MM.1S (cell line): Measurements from ENCODE around the gene NCS1.

Experiments used
- DNase-seq: peaks from one replicate; pipeline ENCODE4 v3.0.0-alpha.2; 2015
- H2AFZ ChIP-seq: fragments of 300-600 bp; sonication (generic); 2 replicates; pipeline ENCODE4 v1.6.0; 2016; ENCODE audit warnings: antibody characterized with exemption, low read length
- H3F3A ChIP-seq: fragments of 300-600 bp; sonication (generic); 2 replicates; pipeline ENCODE4 v1.6.1; 2016; ENCODE audit warnings: mild to moderate bottlenecking, antibody characterized with exemption, low read length, moderate library complexity, mixed read lengths; ENCODE audit not compliant: insufficient read depth
- H3K27ac ChIP-seq: fragments of 300-600 bp; sonication (generic); 2 replicates; pipeline ENCODE4 v1.5.1; 2016; ENCODE audit warnings: mild to moderate bottlenecking, low read length
- H3K27me3 ChIP-seq: fragments of 300-600 bp; sonication (generic); replicated peaks from 2 replicates; pipeline ENCODE4 v1.6.0; 2016; ENCODE audit warnings: low read length; ENCODE audit not compliant: insufficient read depth
- H3K36me3 ChIP-seq: fragments of 300-600 bp; sonication (generic); replicated peaks from 2 replicates; pipeline ENCODE4 v1.6.1; 2016; ENCODE audit warnings: mild to moderate bottlenecking, low read length, mixed read lengths; ENCODE audit not compliant: insufficient read depth
- H3K4me1 ChIP-seq: fragments of 300-600 bp; sonication (generic); 2 replicates; pipeline ENCODE4 v1.6.1; 2016; ENCODE audit warnings: low read length, mixed read lengths
- H3K4me2 ChIP-seq: fragments of 300-600 bp; sonication (generic); 2 replicates; pipeline ENCODE4 v1.6.0; 2016; ENCODE audit warnings: low read depth, low read length
- H3K4me3 ChIP-seq: fragments of 300-600 bp; sonication (generic); 2 replicates; pipeline ENCODE4 v1.5.1; 2016; ENCODE audit warnings: low read length, mixed read lengths
- H3K79me2 ChIP-seq: fragments of 300-600 bp; sonication (generic); 2 replicates; pipeline ENCODE4 v1.6.1; 2016; ENCODE audit warnings: mixed run types, low read length, mixed read lengths
- H3K9ac ChIP-seq: fragments of 300-600 bp; sonication (generic); 2 replicates; pipeline ENCODE4 v1.6.1; 2016; ENCODE audit warnings: low read length, mixed read lengths
- H3K9me2 ChIP-seq: fragments of 300-600 bp; sonication (generic); replicated peaks from 2 replicates; pipeline ENCODE4 v1.6.1; 2016; ENCODE audit warnings: mild to moderate bottlenecking, low read length, mixed read lengths; ENCODE audit not compliant: insufficient read depth
- H3K9me3 ChIP-seq: fragments of 300-600 bp; sonication (generic); replicated peaks from 2 replicates; pipeline ENCODE4 v1.6.1; 2016; ENCODE audit warnings: mild to moderate bottlenecking, low read length, mixed read lengths; ENCODE audit not compliant: insufficient read depth
- H4K20me1 ChIP-seq: fragments of 300-600 bp; sonication (generic); 2 replicates; pipeline ENCODE4 v1.6.1; 2016; ENCODE audit warnings: mild to moderate bottlenecking, low read length, moderate library complexity, mixed read lengths; ENCODE audit not compliant: insufficient read depth
- EZH2 ChIP-seq: fragments of 300-600 bp; sonication (generic); optimal IDR thresholded peaks from 2 replicates; pipeline ENCODE3; 2017; ENCODE audit warnings: low read depth, mild to moderate bottlenecking, antibody characterized with exemption, low read length, mixed read lengths
- EZH2phosphoT487 ChIP-seq: fragments of 300-600 bp; sonication (generic); IDR thresholded peaks from 2 replicates; pipeline ENCODE4 v1.6.1; 2018; ENCODE audit warnings: antibody characterized with exemption, low read length
- TF ChIP-seq, protein P1 (sequence below): fragments of 300-600 bp; sonication (generic); IDR thresholded peaks from 2 replicates; pipeline ENCODE4 v1.5.1; 2016; ENCODE audit warnings: antibody characterized with exemption, low read length, mixed read lengths

The NCS1 gene

DNA sequence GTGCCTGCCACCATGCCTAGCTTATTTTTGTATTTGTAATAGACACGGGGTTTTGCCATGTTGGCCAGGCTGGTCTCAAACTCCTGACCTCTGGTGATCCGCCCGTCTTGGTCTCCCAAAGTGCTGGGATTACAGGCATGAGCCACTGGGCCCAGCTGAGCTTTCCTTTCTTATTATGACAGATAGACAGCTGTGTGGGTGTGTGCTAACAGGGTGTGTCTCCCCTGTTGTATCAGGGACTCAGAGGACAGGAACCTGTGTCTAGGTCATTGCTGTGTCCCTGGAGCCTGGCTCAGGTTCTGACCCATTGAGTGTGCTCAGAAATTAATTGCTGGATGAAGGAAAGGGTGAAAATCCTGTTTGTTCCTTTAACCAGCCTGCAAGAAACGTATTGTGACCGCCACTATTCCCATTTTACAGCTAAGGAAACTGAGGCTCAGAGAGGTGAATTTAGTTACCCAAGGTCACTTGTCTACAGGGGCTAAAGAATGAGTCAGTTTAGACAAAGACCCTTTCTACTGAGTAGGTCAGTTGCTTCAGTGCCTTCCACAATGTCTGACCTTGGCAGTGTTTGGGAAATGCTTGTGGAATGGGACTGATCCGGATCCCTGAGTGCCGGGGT is 16.8 kb downstream of the NCS1 start:
- Histone ChIP-seq H3K27ac (no peak overlapping the region), H3K79me2 (no peaks in the 10 kb centered on the region), H3K27me3 (peaks cover 93% of the 10 kb centered on the region), H3K4me1 (no peaks in the 10 kb centered on the region), H2AFZ (no peak overlapping the region), H3F3A (no peaks in the 10 kb centered on the region), H3K9ac (no peak overlapping the region), H3K36me3 (no peaks in the 10 kb centered on the region), H3K9me3 (no peaks in the 10 kb centered on the region), H3K4me2 (no peak overlapping the region), H3K9me2 (no peaks in the 10 kb centered on the region), H3K4me3 (no peak overlapping the region), H4K20me1 (no peaks in the 10 kb centered on the region)
- no peak for DNase-seq
- TF ChIP-seq EZH2: no peak
- no peak for TF ChIP-seq EZH2phosphoT487
- TF ChIP-seq, protein P1, sequence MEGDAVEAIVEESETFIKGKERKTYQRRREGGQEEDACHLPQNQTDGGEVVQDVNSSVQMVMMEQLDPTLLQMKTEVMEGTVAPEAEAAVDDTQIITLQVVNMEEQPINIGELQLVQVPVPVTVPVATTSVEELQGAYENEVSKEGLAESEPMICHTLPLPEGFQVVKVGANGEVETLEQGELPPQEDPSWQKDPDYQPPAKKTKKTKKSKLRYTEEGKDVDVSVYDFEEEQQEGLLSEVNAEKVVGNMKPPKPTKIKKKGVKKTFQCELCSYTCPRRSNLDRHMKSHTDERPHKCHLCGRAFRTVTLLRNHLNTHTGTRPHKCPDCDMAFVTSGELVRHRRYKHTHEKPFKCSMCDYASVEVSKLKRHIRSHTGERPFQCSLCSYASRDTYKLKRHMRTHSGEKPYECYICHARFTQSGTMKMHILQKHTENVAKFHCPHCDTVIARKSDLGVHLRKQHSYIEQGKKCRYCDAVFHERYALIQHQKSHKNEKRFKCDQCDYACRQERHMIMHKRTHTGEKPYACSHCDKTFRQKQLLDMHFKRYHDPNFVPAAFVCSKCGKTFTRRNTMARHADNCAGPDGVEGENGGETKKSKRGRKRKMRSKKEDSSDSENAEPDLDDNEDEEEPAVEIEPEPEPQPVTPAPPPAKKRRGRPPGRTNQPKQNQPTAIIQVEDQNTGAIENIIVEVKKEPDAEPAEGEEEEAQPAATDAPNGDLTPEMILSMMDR: no peak

DNA sequence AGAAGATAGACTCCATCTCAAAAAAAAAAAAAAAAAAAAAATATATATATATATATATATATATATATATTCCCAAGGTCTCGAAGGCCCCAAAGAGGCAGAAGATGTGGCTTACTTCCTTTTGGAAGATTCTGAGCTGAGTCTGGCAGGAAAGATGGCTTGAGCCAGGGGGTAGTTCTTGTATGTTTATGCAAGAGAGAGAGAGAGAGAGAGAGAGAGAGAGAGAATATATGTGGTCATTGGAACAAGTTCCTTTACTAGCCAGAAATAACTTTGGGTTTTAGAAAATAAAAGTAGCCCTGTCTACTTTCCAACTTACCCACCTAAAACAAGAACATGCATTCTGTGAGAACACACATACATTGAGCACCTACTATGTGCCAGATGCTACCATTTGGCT is 17.6 kb downstream of the NCS1 start:
- no peaks in the 10 kb centered on the region for H3K9me2 ChIP-seq
- no peaks in the 10 kb centered on the region for H4K20me1 ChIP-seq
- H2AFZ ChIP-seq: no peak overlapping the region
- H3K79me2 ChIP-seq: no peaks in the 10 kb centered on the region
- DNase-seq: no peak
- H3K9ac ChIP-seq: no peak overlapping the region
- H3K4me2 ChIP-seq: no peak overlapping the region
- TF ChIP-seq EZH2: no peak
- TF ChIP-seq, protein P1: no peak
- TF ChIP-seq EZH2phosphoT487: no peak
- no peak overlapping the region for H3K4me3 ChIP-seq
- peaks cover 93% of the 10 kb centered on the region for H3K27me3 ChIP-seq
- no peaks in the 10 kb centered on the region for H3K4me1 ChIP-seq
- no peak overlapping the region for H3K27ac ChIP-seq
- no peaks in the 10 kb centered on the region for H3K36me3 ChIP-seq
- H3F3A ChIP-seq: no peaks in the 10 kb centered on the region
- no peaks in the 10 kb centered on the region for H3K9me3 ChIP-seq

DNA sequence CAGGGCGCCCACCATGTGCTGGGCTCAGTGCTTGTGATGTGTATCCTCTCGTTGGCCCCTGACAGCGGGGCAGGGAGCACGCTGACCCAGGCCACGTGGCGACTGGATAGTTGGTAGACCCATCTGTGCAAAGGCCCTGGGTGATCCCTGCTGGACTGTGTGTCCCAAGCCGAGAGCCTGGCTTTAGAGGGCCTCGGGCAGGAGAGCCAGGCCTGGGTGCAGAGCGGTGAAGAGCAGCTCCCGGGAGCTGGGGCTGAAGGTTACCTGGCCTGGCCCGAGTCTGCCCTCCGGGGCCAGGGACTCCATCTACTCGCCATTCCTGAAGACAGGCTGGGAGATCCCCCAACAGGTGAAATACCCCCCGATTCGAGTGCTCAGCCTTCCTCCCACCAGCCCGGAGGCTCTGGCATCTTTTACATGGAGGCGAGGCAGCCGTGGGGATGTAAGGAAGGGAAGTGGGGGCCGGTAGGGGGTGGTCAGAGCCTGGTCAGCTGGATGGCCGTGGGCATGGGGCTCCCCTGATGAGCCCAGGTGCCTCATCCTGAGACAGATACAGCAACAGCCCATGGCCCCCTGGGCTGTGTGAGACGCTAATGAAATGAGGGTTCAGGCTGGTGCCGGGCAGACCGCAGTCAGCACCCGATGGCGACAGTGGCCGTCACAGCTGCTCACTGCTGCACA is 19.0 kb downstream of the NCS1 start:
- H3K79me2 ChIP-seq: no peaks in the 10 kb centered on the region
- H3K9me3 ChIP-seq: no peaks in the 10 kb centered on the region
- no peak overlapping the region for H2AFZ ChIP-seq
- H4K20me1 ChIP-seq: no peaks in the 10 kb centered on the region
- peaks cover 93% of the 10 kb centered on the region for H3K27me3 ChIP-seq
- no peaks in the 10 kb centered on the region for H3K4me1 ChIP-seq
- H3K4me3 ChIP-seq: no peak overlapping the region
- H3K27ac ChIP-seq: no peak overlapping the region
- H3K4me2 ChIP-seq: no peak overlapping the region
- no peak for TF ChIP-seq EZH2
- no peaks in the 10 kb centered on the region for H3K9me2 ChIP-seq
- H3F3A ChIP-seq: no peaks in the 10 kb centered on the region
- no peaks in the 10 kb centered on the region for H3K36me3 ChIP-seq
- DNase-seq: no peak
- no peak overlapping the region for H3K9ac ChIP-seq

DNA sequence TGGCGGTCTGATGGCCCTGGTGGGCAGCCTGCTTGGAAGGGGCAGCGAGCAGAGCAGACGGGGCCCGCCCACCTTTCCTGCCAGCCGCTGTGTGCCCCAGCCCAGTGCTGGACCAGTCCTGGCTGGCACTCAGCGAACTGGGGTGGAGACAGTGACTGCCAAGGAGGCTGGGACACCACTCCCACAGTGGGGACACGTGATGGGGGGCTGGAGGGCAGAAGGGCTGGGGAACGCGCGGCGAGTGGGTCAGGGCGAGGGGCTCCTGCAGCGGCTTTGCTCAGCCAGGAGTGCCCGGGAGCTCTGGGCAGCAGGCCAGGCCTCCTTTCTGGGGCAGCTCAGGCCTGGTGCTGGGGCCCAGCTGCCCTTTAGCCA is 19.5 kb downstream of the NCS1 start:
- Histone ChIP-seq H3K4me1 (no peaks in the 10 kb centered on the region), H3K27ac (no peak overlapping the region), H3K4me3 (no peak overlapping the region), H3F3A (no peaks in the 10 kb centered on the region), H2AFZ (no peak overlapping the region), H3K9me2 (no peaks in the 10 kb centered on the region), H3K9ac (no peak overlapping the region), H3K79me2 (no peaks in the 10 kb centered on the region), H3K9me3 (no peaks in the 10 kb centered on the region), H3K4me2 (no peak overlapping the region), H4K20me1 (no peaks in the 10 kb centered on the region), H3K36me3 (no peaks in the 10 kb centered on the region), H3K27me3 (peaks cover 93% of the 10 kb centered on the region)
- no peak for DNase-seq
- TF ChIP-seq, protein P1: no peak
- TF ChIP-seq EZH2 (no peak), EZH2phosphoT487 (no peak)
